Fibroblast of villous mesenchyme (primary cell): ENCODE data around the gene RYR1. TPM values are rescaled to one million over a fixed set of nuclear protein-coding genes. Genes with fewer than 3 reads are reported as not detected.
"Not testable (repeated sequence)": the region's sequence is repeated elsewhere in the genome, so short reads cannot be mapped to it uniquely, and the experiment has no call there.

Experiments
- DNase-seq: peaks from one replicate; pipeline ENCODE4 v3.0.0-alpha.2; 2010; ENCODE audit warnings: low read depth
- H3K4me3 ChIP-seq: 2 replicates; pipeline ENCODE4 v1.5.1; 2011; ENCODE audit warnings: low read depth, mild to moderate bottlenecking, low read length
- CTCF ChIP-seq: IDR thresholded peaks from 2 replicates; pipeline ENCODE4 v1.5.1; 2012; ENCODE audit warnings: low read depth, mild to moderate bottlenecking, low read length; ENCODE audit not compliant: insufficient read depth
- total RNA-seq: library from RNA; depleted of rRNA; stranded (reverse); fragments of >200 nt; gene quantifications from 2 replicates; pipeline ENCODE4 v1.2.3, GENCODE V29; 2012

The RYR1 gene
- total RNA-seq, 1 donor: under 0.01 TPM

- DNase-seq: no peak
- no peak for TF ChIP-seq CTCF
- H3K4me3 ChIP-seq: no peak overlapping the region
Observed at GRCh38 chr19:38486731-38487336, 53.3 kb downstream of the RYR1 start.

GRCh38 chr19:38488096-38488495 lies 54.6 kb downstream of the RYR1 start:
- TF ChIP-seq CTCF: no peak
- H3K4me3 ChIP-seq: no peak overlapping the region
- DNase-seq: no peak

GRCh38 chr19:38488776-38489481 lies 55.4 kb downstream of the RYR1 start:
- no peak overlapping the region for H3K4me3 ChIP-seq
- no peak for TF ChIP-seq CTCF
- DNase-seq: no peak

GRCh38 chr19:38490861-38491260 lies 57.4 kb downstream of the RYR1 start:
- no peak for TF ChIP-seq CTCF
- H3K4me3 ChIP-seq: no peak overlapping the region
- DNase-seq: no peak

GRCh38 chr19:38492181-38492813 lies 58.8 kb downstream of the RYR1 start:
- TF ChIP-seq CTCF: no peak
- H3K4me3 ChIP-seq: no peak overlapping the region
- DNase-seq: no peak

GRCh38 chr19:38494379-38494778 lies 60.9 kb downstream of the RYR1 start:
- DNase-seq: no peak
- no peak overlapping the region for H3K4me3 ChIP-seq
- TF ChIP-seq CTCF: no peak

- not testable (repeated sequence) for H3K4me3 ChIP-seq, DNase-seq
Observed at GRCh38 chr19:38495375-38495774, 61.9 kb downstream of the RYR1 start.
